ENCODE results near the gene SYT8. TPM values are rescaled to one million over a fixed set of nuclear protein-coding genes. Genes with fewer than 3 reads are reported as not detected.
A peak's percentile ranks its signal among the peaks of the same experiment; 100 is the strongest.
"Not testable (repeated sequence)": the region's sequence is repeated elsewhere in the genome, so short reads cannot be mapped to it uniquely, and the experiment has no call there.

The SYT8 gene
- total RNA-seq, 1 donor from 2014 or later: not detected

GRCh38 chr11:1796413-1797011 is 38.3 kb upstream of the SYT8 start:
- peaks cover 2% of the 10 kb centered on the region for H3K9me3 Mint-ChIP-seq
- Histone ChIP-seq H4K20me1 (ENCODE audit: low read depth) (no peaks in the 10 kb centered on the region), H3F3A (ENCODE audit: low read depth) (no peaks in the 10 kb centered on the region), H3K79me2 (ENCODE audit: low read depth) (no peaks in the 10 kb centered on the region), H3K27ac (no peak overlapping the region), H2AFZ (replicated peaks) (no peak overlapping the region), H3K4me1 (no peaks in the 10 kb centered on the region), H3K9ac (no peak overlapping the region), H3K4me3 (no peak overlapping the region), H3K4me2 (no peak overlapping the region), H3K36me3 (no peaks in the 10 kb centered on the region), H3K27me3 (peaks cover 14% of the 10 kb centered on the region), H3K9me3 (ENCODE audit: low read depth) (no peaks in the 10 kb centered on the region)
- DNase-seq (ENCODE audit: low spot score): no peak
- H3K27ac Mint-ChIP-seq: no peak overlapping the region
- no peaks in the 10 kb centered on the region for H3K36me3 Mint-ChIP-seq
- no peaks in the 10 kb centered on the region for H3K4me1 Mint-ChIP-seq
- TF ChIP-seq EZH2 (IDR thresholded peaks at IDR 0.05): no peak
- TF ChIP-seq EZH2phosphoT487 (IDR thresholded peaks at IDR 0.05): no peak
- no peak for TF ChIP-seq CTCF (IDR thresholded peaks at IDR 0.05)
- no peak overlapping the region for H3K4me3 Mint-ChIP-seq
- peaks cover 9% of the 10 kb centered on the region for H3K27me3 Mint-ChIP-seq (ENCODE audit: insufficient read depth, low read depth)

GRCh38 chr11:1797391-1798125 is 37.2 kb upstream of the SYT8 start:
- no peak overlapping the region for H3K9ac ChIP-seq
- H3K27me3 Mint-ChIP-seq (ENCODE audit: insufficient read depth, low read depth): peaks cover 8% of the 10 kb centered on the region
- no peaks in the 10 kb centered on the region for H4K20me1 ChIP-seq (ENCODE audit: low read depth)
- no peak overlapping the region for H3K27ac ChIP-seq
- no peaks in the 10 kb centered on the region for H3K79me2 ChIP-seq (ENCODE audit: low read depth)
- no peaks in the 10 kb centered on the region for H3K4me1 Mint-ChIP-seq
- TF ChIP-seq CTCF (IDR thresholded peaks at IDR 0.05) (no peak), EZH2 (IDR thresholded peaks at IDR 0.05) (no peak), EZH2phosphoT487 (IDR thresholded peaks at IDR 0.05) (no peak)
- no peak overlapping the region for H3K4me3 ChIP-seq
- no peak overlapping the region for H3K4me2 ChIP-seq
- no peaks in the 10 kb centered on the region for H3K36me3 ChIP-seq
- H3K9me3 ChIP-seq (ENCODE audit: low read depth): no peaks in the 10 kb centered on the region
- no peaks in the 10 kb centered on the region for H3K4me1 ChIP-seq
- H2AFZ ChIP-seq (replicated peaks): no peak overlapping the region
- peaks cover 8% of the 10 kb centered on the region for H3K27me3 ChIP-seq
- H3K36me3 Mint-ChIP-seq: no peaks in the 10 kb centered on the region
- no peaks in the 10 kb centered on the region for H3F3A ChIP-seq (ENCODE audit: low read depth)
- no peak overlapping the region for H3K4me3 Mint-ChIP-seq
- peaks cover 2% of the 10 kb centered on the region for H3K9me3 Mint-ChIP-seq
- peak overlapping the region; percentile 13 for H3K27ac Mint-ChIP-seq
- DNase-seq (ENCODE audit: low spot score): no peak

GRCh38 chr11:1803246-1803645 is 31.5 kb upstream of the SYT8 start:
- no peaks in the 10 kb centered on the region for H3K4me1 ChIP-seq
- no peak overlapping the region for H3K4me2 ChIP-seq
- Mint-ChIP-seq H3K27ac (peak overlapping the region; percentile 81), H3K27me3 (ENCODE audit: insufficient read depth, low read depth) (peaks cover 5% of the 10 kb centered on the region), H3K36me3 (no peaks in the 10 kb centered on the region), H3K4me1 (no peaks in the 10 kb centered on the region), H3K9me3 (no peaks in the 10 kb centered on the region), H3K4me3 (no peak overlapping the region)
- H3K27me3 ChIP-seq: no peaks in the 10 kb centered on the region
- no peaks in the 10 kb centered on the region for H3F3A ChIP-seq (ENCODE audit: low read depth)
- DNase-seq (ENCODE audit: low spot score): no peak
- no peak overlapping the region for H2AFZ ChIP-seq (replicated peaks)
- H3K4me3 ChIP-seq: no peak overlapping the region
- H3K36me3 ChIP-seq: no peaks in the 10 kb centered on the region
- no peak for TF ChIP-seq CTCF (IDR thresholded peaks at IDR 0.05)
- TF ChIP-seq EZH2phosphoT487 (IDR thresholded peaks at IDR 0.05): no peak
- no peak for TF ChIP-seq EZH2 (IDR thresholded peaks at IDR 0.05)
- no peak overlapping the region for H3K27ac ChIP-seq
- no peaks in the 10 kb centered on the region for H3K79me2 ChIP-seq (ENCODE audit: low read depth)
- no peaks in the 10 kb centered on the region for H3K9me3 ChIP-seq (ENCODE audit: low read depth)
- H3K9ac ChIP-seq: no peak overlapping the region
- H4K20me1 ChIP-seq (ENCODE audit: low read depth): no peaks in the 10 kb centered on the region

GRCh38 chr11:1803835-1804519 is 30.8 kb upstream of the SYT8 start:
- not testable (repeated sequence) for H3K27ac Mint-ChIP-seq; H2AFZ ChIP-seq (replicated peaks); H3K4me1 Mint-ChIP-seq; H3F3A ChIP-seq (ENCODE audit: low read depth); H3K9ac ChIP-seq; H4K20me1 ChIP-seq (ENCODE audit: low read depth); H3K27me3 ChIP-seq; H3K9me3 ChIP-seq (ENCODE audit: low read depth); H3K27me3 Mint-ChIP-seq (ENCODE audit: insufficient read depth, low read depth); H3K36me3 ChIP-seq; H3K9me3 Mint-ChIP-seq; H3K4me1 ChIP-seq; H3K4me2 ChIP-seq; DNase-seq (ENCODE audit: low spot score); H3K4me3 Mint-ChIP-seq; H3K4me3 ChIP-seq; H3K79me2 ChIP-seq (ENCODE audit: low read depth); H3K27ac ChIP-seq; H3K36me3 Mint-ChIP-seq

Data from neural progenitor cell (in vitro differentiated cells).